Coronary artery (tissue), 2 donors: ENCODE measurements around the gene SLC30A2.

Source experiments
- DNase-seq: peaks from one replicate; pipeline ENCODE4 v3.0.0-alpha.2; 2017; ENCODE audit warnings: low spot score
- H3K27ac ChIP-seq, 2 donors: fragments of 200-600 bp; sonication (generic); one replicate each; pipeline ENCODE4 v1.5.1; 2016 to 2019
- H3K4me3 ChIP-seq: fragments of 200-600 bp; sonication (generic); 2 replicates; pipeline ENCODE4 v1.5.1; 2016; ENCODE audit warnings: mild to moderate bottlenecking, moderate library complexity
- CTCF ChIP-seq: fragments of 200-600 bp; sonication (generic); IDR thresholded peaks from one replicate; pipeline ENCODE4 v1.5.1; 2019; ENCODE audit warnings: antibody characterized with exemption

The SLC30A2 gene

GRCh38 chr1:26023826-26024225 lies 22.1 kb downstream of the SLC30A2 start:
- DNase-seq: no peak
- Histone ChIP-seq H3K27ac (no peak overlapping the region), H3K4me3 (no peak overlapping the region)
- TF ChIP-seq CTCF: no peak

GRCh38 chr1:26023009-26023408 lies 22.9 kb downstream of the SLC30A2 start:
- Histone ChIP-seq H3K27ac (no peak overlapping the region), H3K4me3 (no peak overlapping the region)
- no peak for TF ChIP-seq CTCF
- no peak for DNase-seq

- Histone ChIP-seq H3K27ac (peak overlapping the region in 1 of 2 donors; percentile 65), H3K4me3 (peak overlapping the region; percentile 63)
- DNase-seq: no peak
- no peak for TF ChIP-seq CTCF
Observed at GRCh38 chr1:26022404-26022779, 23.5 kb downstream of the SLC30A2 start.

- TF ChIP-seq CTCF: no peak
- no peak for DNase-seq
- Histone ChIP-seq H3K4me3 (peak within 1 kb of the TSS; percentile 63), H3K27ac (peak within 1 kb of the TSS in 1 of 2 donors; percentile 65)
Observed at GRCh38 chr1:26021647-26022403, 24.1 kb downstream of the SLC30A2 start, which contains the start of gene EXTL1. TSS of gene EXTL1 (plus strand) at chr1:26021775. CDS start at chr1:26022647, 872 bp downstream.

DNA sequence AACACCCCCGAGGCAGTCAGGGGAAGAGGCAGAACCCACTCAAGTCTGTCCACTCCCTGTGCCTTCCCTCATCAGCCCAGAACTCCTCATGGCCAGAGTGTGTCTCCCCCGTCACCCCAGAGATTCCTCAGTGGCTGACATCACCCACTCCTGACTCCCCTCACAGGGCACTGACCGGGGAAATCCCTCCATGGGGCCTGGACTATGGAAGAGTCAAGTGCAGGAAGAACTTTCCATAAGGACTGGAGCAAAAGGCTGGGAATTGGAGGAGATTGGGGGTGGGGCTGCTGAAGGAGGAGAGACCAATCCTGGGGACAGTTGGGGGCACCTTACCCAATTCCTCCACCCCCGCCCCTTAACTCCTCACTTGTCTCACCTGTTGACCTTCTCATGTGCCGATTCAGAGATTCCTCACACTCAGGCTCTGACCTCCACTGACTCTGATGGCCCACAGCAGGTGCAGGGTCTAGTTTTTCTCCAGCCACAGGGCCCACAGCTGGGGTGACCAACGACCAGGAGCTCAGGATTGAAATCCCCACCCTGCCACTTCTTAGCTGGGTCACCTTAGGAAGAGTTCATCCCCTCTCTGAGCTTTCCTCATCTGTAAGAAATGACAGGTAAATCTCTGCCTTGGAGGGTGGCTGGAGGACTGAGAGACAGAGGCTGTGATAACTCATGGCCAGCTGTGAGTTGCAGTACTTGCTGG lies 24.8 kb downstream of the SLC30A2 start:
- H3K27ac ChIP-seq: peak overlapping the region in 1 of 2 donors; percentile 65

GRCh38 chr1:26020330-26020768 lies 25.6 kb downstream of the SLC30A2 start:
- no peak overlapping the region for H3K27ac ChIP-seq
- no peak overlapping the region for H3K4me3 ChIP-seq
- TF ChIP-seq CTCF: no peak
- DNase-seq: no peak

More for the DNA sequence above, 24.8 kb downstream of the SLC30A2 start:
- TF ChIP-seq CTCF: no peak
- H3K4me3 ChIP-seq: peak overlapping the region; percentile 63
- no peak for DNase-seq
